C4-2B (cell line): ENCODE measurements around the gene ZNF33A.

Source experiments
- ZFX ChIP-seq: fragments of 450-650 bp; IDR thresholded peaks from 2 replicates; pipeline ENCODE4 v1.6.1; 2017
- TF ChIP-seq, protein P1 (sequence below): fragments of 450-650 bp; conservative IDR thresholded peaks from 2 replicates; pipeline ENCODE4 v1.5.1; 2017; ENCODE audit warnings: mild to moderate bottlenecking

DNA sequence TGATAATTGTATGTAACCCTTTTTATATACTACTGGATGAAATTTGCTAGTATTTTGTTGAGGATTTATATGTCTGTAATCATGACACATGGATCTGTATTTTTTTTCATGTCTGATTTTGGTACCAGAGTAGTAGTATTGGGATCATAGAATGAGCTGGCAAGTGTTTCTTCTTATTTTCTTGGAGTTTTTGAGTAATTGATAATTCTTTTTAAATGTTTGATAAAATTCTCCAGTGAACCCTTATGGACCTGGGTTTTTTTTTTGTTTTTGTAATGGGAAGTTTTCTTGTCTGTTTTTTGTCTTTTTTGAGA lies 28.4 kb downstream of the ZNF33A start:
- TF ChIP-seq, protein P1, sequence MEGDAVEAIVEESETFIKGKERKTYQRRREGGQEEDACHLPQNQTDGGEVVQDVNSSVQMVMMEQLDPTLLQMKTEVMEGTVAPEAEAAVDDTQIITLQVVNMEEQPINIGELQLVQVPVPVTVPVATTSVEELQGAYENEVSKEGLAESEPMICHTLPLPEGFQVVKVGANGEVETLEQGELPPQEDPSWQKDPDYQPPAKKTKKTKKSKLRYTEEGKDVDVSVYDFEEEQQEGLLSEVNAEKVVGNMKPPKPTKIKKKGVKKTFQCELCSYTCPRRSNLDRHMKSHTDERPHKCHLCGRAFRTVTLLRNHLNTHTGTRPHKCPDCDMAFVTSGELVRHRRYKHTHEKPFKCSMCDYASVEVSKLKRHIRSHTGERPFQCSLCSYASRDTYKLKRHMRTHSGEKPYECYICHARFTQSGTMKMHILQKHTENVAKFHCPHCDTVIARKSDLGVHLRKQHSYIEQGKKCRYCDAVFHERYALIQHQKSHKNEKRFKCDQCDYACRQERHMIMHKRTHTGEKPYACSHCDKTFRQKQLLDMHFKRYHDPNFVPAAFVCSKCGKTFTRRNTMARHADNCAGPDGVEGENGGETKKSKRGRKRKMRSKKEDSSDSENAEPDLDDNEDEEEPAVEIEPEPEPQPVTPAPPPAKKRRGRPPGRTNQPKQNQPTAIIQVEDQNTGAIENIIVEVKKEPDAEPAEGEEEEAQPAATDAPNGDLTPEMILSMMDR: no peak
- TF ChIP-seq ZFX: no peak
